Tibial nerve (tissue), 4 donors: ENCODE results near the gene COMT. TPM values are rescaled to one million over a fixed set of nuclear protein-coding genes. Genes with fewer than 3 reads are reported as not detected.

Experiments used
- DNase-seq, 2 donors: peaks; one replicate each; pipeline ENCODE4 v3.0.0-alpha.2; 2019; ENCODE audit warnings: low spot score in 2 of 2
- H3K27ac ChIP-seq, 4 donors: fragments of 200-600 bp; sonication (generic) in 3 of 4; one replicate each; pipeline ENCODE4 v1.5.1; 2017 to 2019; ENCODE audit warnings: mild to moderate bottlenecking in 1 of 4
- H3K27me3 ChIP-seq, 2 donors: fragments of 200-600 bp; sonication (generic) in 1 of 2; one replicate each; pipeline versions ENCODE4 v1.5.1 to v1.6.0; 2017 to 2019
- H3K36me3 ChIP-seq, 3 donors: fragments of 200-600 bp; sonication (generic); one replicate each; pipeline ENCODE4 v1.5.1; 2018 to 2019
- H3K4me1 ChIP-seq, 4 donors: fragments of 200-600 bp; sonication (generic) in 3 of 4; one replicate each; pipeline ENCODE4 v1.5.1; 2017 to 2019
- H3K4me3 ChIP-seq, 4 donors: fragments of 200-600 bp; sonication (generic) in 3 of 4; one replicate each; pipeline ENCODE4 v1.5.1; 2017 to 2019; ENCODE audit warnings: mild to moderate bottlenecking in 1 of 4, moderate library complexity in 1 of 4
- H3K9me3 ChIP-seq, 4 donors: fragments of 200-600 bp; sonication (generic) in 3 of 4; one replicate each; pipeline ENCODE4 v1.5.1; 2017 to 2019
- EP300 ChIP-seq, 2 donors: sonication (generic); formaldehyde crosslinking; IDR thresholded peaks; one replicate each; pipeline ENCODE4 v1.6.1; 2017; ENCODE audit warnings: antibody characterized with exemption in 2 of 2, mild to moderate bottlenecking in 1 of 2
- POLR2A ChIP-seq, 2 donors: fragments of 450-650 bp; IDR thresholded peaks; one replicate each; pipeline ENCODE4 v1.6.1; 2017; ENCODE audit warnings: antibody characterized with exemption in 2 of 2, mild to moderate bottlenecking in 2 of 2, moderate library complexity in 2 of 2
- WGBS, 2 donors: methylation state at CpG; one replicate each; pipeline ENCODE4 v1.1.5; 2018; 5-methylcytosine and 5-hydroxymethylcytosine counted together
- total RNA-seq, 4 donors: library from RNA; depleted of rRNA; stranded (reverse); fragments of >200 nt; gene quantifications; one replicate each; pipeline ENCODE4 v1.1.0, GENCODE V29; 2016
- TF ChIP-seq, protein P1 (sequence below), 5 experiments: fragments of 200-600 bp in 3 of 5; fragments of 450-650 bp in 2 of 5; sonication (generic) in 3 of 5; IDR thresholded peaks; one replicate each; pipeline ENCODE4 v1.5.1; 2016 to 2019; ENCODE audit warnings: antibody characterized with exemption in 5 of 5, mild to moderate bottlenecking in 3 of 5, moderate library complexity in 2 of 5

Gene COMT
- total RNA-seq, 4 donors from 2014 or later: 212 to 306 (median 240) TPM

DNA sequence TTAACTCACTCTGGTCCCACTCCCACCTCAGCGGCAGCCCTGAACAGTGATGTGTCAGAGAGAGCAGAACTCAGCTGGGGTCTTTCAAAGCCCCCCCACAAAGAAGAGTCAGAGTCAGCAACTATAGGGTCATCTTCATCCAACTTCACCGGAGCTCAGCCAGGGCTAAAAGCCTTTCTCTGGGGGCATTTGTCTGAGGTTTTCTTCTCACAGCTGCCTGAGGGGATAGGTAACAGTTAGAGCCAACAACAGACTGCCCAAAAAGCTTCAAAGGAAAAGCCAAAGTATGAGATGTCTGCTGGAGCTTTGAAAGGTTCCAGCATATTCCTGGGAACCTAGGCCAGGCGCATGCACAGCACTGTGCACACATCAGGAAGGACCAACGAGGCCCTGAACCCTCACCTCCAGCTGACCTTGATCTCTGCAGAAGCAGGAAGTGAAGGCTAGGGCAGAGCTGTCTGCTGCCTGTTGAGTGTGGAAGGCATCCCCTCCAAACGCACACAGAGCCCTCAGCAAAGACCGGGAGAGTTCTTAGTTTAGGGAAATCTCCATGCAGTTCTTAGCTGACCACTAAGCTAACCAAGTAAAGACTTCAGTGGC, 28.1 kb upstream of the COMT start:
- no peaks in the 10 kb centered on the region for H3K9me3 ChIP-seq
- no peak for DNase-seq
- 84 to 97% methylated on average over 6 of the region's 6 CpGs for WGBS, 2 donors
- no peak overlapping the region for H3K4me3 ChIP-seq
- H3K4me1 ChIP-seq: peaks cover 0 to 3% (median 0%) of the 10 kb centered on the region in 4 donors
- H3K36me3 ChIP-seq: peaks cover 0 to 84% (median 11%) of the 10 kb centered on the region in 3 donors
- TF ChIP-seq, protein P1, sequence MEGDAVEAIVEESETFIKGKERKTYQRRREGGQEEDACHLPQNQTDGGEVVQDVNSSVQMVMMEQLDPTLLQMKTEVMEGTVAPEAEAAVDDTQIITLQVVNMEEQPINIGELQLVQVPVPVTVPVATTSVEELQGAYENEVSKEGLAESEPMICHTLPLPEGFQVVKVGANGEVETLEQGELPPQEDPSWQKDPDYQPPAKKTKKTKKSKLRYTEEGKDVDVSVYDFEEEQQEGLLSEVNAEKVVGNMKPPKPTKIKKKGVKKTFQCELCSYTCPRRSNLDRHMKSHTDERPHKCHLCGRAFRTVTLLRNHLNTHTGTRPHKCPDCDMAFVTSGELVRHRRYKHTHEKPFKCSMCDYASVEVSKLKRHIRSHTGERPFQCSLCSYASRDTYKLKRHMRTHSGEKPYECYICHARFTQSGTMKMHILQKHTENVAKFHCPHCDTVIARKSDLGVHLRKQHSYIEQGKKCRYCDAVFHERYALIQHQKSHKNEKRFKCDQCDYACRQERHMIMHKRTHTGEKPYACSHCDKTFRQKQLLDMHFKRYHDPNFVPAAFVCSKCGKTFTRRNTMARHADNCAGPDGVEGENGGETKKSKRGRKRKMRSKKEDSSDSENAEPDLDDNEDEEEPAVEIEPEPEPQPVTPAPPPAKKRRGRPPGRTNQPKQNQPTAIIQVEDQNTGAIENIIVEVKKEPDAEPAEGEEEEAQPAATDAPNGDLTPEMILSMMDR (IDR thresholded peaks at IDR 0.05): no peak
- no peak for TF ChIP-seq EP300 (IDR thresholded peaks at IDR 0.05)
- no peak for TF ChIP-seq POLR2A (IDR thresholded peaks at IDR 0.05)
- H3K27ac ChIP-seq: no peak overlapping the region
- no peaks in the 10 kb centered on the region for H3K27me3 ChIP-seq

DNA sequence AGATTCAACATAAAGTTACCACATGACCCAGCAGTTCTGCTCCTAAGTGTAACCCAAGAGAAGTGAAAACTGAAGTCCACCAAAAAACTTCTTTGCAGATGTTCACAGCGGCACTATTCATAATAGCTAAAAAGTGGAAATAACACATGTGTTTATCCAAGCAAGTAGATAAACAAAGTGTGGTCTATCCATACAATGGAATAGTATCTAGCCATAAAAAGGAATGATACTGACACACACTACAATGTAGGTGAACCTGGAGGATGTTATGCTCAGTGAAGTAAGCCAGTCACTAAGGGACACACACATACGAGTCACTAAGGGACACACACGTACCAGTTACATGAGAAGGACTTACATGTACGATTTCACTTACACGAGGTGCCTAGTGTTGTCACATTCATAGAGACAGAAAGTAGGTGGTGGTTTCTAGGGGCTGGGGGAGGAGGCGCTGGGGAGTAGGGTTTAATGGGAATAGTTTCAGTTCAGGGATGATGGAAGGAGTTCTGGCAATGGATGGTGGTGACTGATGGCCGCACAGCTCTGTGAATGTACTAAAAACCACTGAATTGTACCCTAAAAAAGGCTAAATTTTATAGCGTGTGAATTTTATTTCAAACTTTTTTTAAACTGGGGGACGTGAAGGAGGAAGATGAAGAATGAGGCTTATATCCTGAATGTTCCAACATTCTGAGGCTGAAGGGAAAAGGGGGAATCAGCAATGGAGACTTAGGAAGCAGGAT, 27.2 kb upstream of the COMT start:
- Histone ChIP-seq H3K27me3 (no peaks in the 10 kb centered on the region), H3K9me3 (no peaks in the 10 kb centered on the region), H3K4me3 (no peak overlapping the region), H3K4me1 (peaks cover 0 to 3% (median 0%) of the 10 kb centered on the region in 4 donors), H3K27ac (no peak overlapping the region), H3K36me3 (peaks cover 0 to 92% (median 11%) of the 10 kb centered on the region in 3 donors)
- DNase-seq: no peak
- TF ChIP-seq, protein P1 (IDR thresholded peaks at IDR 0.05): no peak
- TF ChIP-seq EP300 (IDR thresholded peaks at IDR 0.05) (no peak), POLR2A (IDR thresholded peaks at IDR 0.05) (no peak)
- WGBS, 2 donors: 94 to 95% methylated on average over 9 of the region's 9 CpGs

DNA sequence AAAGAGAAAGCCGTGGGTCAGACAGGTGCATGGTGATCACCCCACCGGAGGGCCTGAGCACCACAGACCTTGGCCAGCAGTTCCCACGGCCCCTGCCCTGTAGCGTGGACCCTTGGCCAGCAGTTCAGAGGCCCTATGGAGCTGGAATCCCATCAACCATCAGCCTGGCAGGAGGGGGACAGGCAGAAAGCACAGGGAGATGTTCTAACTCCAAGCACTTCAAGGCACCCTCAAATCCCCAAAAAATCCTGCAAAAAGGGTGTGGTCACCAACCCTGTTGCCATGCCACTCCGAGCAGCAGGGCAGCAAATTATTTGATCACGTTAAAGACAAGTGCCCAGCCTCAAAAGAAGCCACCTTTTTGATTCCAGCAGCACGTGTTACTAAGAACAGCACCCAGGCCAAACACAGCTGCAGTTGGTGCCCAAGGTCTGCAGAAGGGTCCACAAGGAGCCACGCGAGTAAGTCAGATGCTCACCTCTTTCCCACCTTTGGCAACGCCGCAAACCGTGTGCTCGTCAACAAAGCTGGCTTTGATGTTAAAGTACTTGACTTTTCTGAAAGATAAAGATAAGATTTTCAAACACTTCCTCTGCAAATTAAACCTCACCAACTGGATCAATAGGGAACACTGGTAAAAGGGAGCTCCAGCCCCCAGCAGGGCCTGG, 26.2 kb upstream of the COMT start:
- 88% methylated on average over 13 of the region's 13 CpGs for WGBS, 2 donors
- TF ChIP-seq POLR2A (IDR thresholded peaks at IDR 0.05) (no peak), EP300 (IDR thresholded peaks at IDR 0.05) (no peak)
- TF ChIP-seq, protein P1 (IDR thresholded peaks at IDR 0.05): no peak
- DNase-seq: no peak
- no peak overlapping the region for H3K27ac ChIP-seq
- H3K9me3 ChIP-seq: no peaks in the 10 kb centered on the region
- H3K27me3 ChIP-seq: no peaks in the 10 kb centered on the region
- no peak overlapping the region for H3K4me3 ChIP-seq
- peaks cover 0 to 93% (median 11%) of the 10 kb centered on the region in 3 donors for H3K36me3 ChIP-seq
- H3K4me1 ChIP-seq: no peaks in the 10 kb centered on the region

DNA sequence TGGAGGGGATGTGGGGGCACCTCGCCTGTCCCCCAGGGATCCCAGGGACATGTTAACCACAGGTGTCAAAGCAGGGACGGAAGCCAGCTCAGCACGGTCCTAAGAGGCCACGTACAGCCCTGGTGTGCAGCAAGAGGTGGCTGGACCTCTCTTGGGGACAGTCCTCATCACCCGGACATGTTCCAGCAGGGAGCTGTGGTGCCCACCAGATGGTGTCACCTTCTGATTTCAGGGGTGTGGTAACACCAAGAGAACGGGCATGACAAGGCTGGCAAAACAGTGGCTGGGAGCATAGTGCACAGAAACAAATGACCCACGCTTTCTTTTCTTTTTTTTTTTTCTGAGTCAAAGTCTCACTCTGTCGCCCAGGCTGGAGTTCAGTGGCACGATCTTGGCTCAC, 25.6 kb upstream of the COMT start:
- Histone ChIP-seq H3K4me3 (no peak overlapping the region), H3K36me3 (peaks cover 0 to 89% (median 11%) of the 10 kb centered on the region in 3 donors), H3K27me3 (no peaks in the 10 kb centered on the region), H3K4me1 (no peaks in the 10 kb centered on the region), H3K9me3 (no peaks in the 10 kb centered on the region), H3K27ac (no peak overlapping the region)
- no peak for TF ChIP-seq POLR2A (IDR thresholded peaks at IDR 0.05)
- TF ChIP-seq, protein P1 (IDR thresholded peaks at IDR 0.05): no peak
- no peak for TF ChIP-seq EP300 (IDR thresholded peaks at IDR 0.05)
- no peak for DNase-seq
- WGBS, 2 donors: 83 to 93% methylated on average over 9 of the region's 9 CpGs

DNA sequence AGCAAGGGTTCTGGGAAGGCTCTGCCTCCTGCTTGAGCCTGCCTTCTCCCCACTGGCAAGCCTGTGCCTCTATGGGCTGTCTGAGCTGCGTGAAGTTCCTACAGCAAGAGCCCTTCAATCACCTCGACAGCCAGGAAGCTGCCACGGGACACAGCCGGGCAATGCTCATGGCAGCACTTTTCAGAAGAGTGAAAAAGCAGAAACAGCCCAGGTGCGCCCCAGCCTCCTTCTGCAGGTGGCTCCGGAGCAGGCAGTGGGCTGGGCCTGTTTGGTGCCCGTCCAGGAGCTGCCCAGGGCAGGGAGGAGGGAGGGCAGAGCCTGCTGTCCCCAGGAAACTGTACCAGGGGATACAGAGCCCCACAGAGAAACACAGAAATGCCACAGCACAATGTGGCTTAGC, 24.6 kb upstream of the COMT start:
- no peaks in the 10 kb centered on the region for H3K27me3 ChIP-seq
- H3K27ac ChIP-seq: no peak overlapping the region
- H3K4me3 ChIP-seq: no peak overlapping the region
- H3K4me1 ChIP-seq: no peaks in the 10 kb centered on the region
- no peaks in the 10 kb centered on the region for H3K9me3 ChIP-seq
- TF ChIP-seq EP300 (IDR thresholded peaks at IDR 0.05) (no peak), POLR2A (IDR thresholded peaks at IDR 0.05) (no peak)
- peaks cover 0 to 80% (median 11%) of the 10 kb centered on the region in 3 donors for H3K36me3 ChIP-seq
- DNase-seq: no peak
- 84 to 85% methylated on average over 5 to 7 of the region's 7 CpGs for WGBS, 2 donors
